Measurements from ENCODE around the gene FLOT1. TPM values are rescaled to one million over a fixed set of nuclear protein-coding genes. Genes with fewer than 3 reads are reported as not detected.

Gene FLOT1
- total and polyA plus RNA-seq, 2 donors (not counting 3 experiments of a cell fraction or from before 2014, with no cell fraction given): 141 to 154 TPM

DNA sequence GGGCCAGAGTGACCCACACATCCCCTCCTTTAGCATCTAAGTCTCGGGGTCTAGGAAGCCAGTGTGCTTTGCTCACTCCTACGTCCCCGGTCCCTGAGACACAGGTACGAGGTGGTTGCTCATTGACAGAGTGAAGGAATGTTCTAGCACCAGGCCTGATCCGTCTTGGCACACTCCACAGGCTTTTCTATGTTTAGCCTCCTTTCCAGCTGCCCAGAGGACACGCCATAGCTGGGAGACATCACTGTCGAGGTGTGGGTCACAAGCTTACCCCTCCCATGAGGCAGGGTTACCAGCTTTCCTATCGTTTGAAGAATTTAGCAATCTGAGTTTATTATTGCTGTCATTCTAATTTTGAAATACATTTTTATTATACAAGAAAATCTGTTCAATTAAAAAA is 32.2 kb upstream of the FLOT1 start:
- H4K20me1 ChIP-seq (replicated peaks; ENCODE audit: control insufficient read depth, extremely low read depth, insufficient read depth, low read length): no peaks in the 10 kb centered on the region
- no peak for TF ChIP-seq JUN (IDR thresholded peaks at IDR 0.05; ENCODE audit: borderline replicate concordance, insufficient read depth, insufficient read length, low read depth)
- no peak for TF ChIP-seq GATA2 (IDR thresholded peaks at IDR 0.05; ENCODE audit: insufficient read depth, insufficient read length, low read depth, low read length)
- TF ChIP-seq, protein P1, sequence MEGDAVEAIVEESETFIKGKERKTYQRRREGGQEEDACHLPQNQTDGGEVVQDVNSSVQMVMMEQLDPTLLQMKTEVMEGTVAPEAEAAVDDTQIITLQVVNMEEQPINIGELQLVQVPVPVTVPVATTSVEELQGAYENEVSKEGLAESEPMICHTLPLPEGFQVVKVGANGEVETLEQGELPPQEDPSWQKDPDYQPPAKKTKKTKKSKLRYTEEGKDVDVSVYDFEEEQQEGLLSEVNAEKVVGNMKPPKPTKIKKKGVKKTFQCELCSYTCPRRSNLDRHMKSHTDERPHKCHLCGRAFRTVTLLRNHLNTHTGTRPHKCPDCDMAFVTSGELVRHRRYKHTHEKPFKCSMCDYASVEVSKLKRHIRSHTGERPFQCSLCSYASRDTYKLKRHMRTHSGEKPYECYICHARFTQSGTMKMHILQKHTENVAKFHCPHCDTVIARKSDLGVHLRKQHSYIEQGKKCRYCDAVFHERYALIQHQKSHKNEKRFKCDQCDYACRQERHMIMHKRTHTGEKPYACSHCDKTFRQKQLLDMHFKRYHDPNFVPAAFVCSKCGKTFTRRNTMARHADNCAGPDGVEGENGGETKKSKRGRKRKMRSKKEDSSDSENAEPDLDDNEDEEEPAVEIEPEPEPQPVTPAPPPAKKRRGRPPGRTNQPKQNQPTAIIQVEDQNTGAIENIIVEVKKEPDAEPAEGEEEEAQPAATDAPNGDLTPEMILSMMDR (IDR thresholded peaks at IDR 0.05; ENCODE audit: extremely low read depth in 1 of 2, insufficient read depth in 1 of 2, low read depth in 1 of 2, low read length in 2 of 2): no peak
- no peak for TF ChIP-seq MAX (IDR thresholded peaks at IDR 0.05; ENCODE audit: insufficient read depth, insufficient read length)
- TF ChIP-seq FOS (IDR thresholded peaks at IDR 0.05; ENCODE audit: borderline replicate concordance, insufficient read depth, low read length): no peak
- TF ChIP-seq POLR2AphosphoS5 (IDR thresholded peaks at IDR 0.05; ENCODE audit: insufficient read depth, low read depth, low read length): no peak
- no peak for TF ChIP-seq POLR2A (IDR thresholded peaks at IDR 0.05; ENCODE audit: low read depth, low read length)
- no peak for TF ChIP-seq EZH2 (IDR thresholded peaks at IDR 0.05; ENCODE audit: borderline replicate concordance, low read depth, low read length, severe bottlenecking)
- TF ChIP-seq MYC (IDR thresholded peaks at IDR 0.05; ENCODE audit: low read depth, low read length): no peak
- H3K27me3 ChIP-seq (ENCODE audit: control insufficient read depth in 2 of 2, insufficient read depth in 2 of 2, low read length in 2 of 2): no peaks in the 10 kb centered on the region
- DNase-seq (ENCODE audit: low read depth, low spot score): no peak
- no peak overlapping the region for H3K9ac ChIP-seq (replicated peaks; ENCODE audit: extremely low read depth, insufficient read depth, low read length)
- no peak overlapping the region for H2AFZ ChIP-seq (ENCODE audit: low read depth, low read length)
- peaks cover 13% of the 10 kb centered on the region for H3K4me1 ChIP-seq (ENCODE audit: control insufficient read depth, extremely low read depth, insufficient read depth, low read length)
- no peak overlapping the region for H3K27ac ChIP-seq (ENCODE audit: insufficient read depth, low read depth, low read length)
- dilution Hi-C loops (cut with MboI; ENCODE audit: extremely low pct_ligation_motif_present, low sequenced_read_pairs): no loop called here
- no peaks in the 10 kb centered on the region for H3K9me1 ChIP-seq (replicated peaks; ENCODE audit: control insufficient read depth, extremely low read depth, insufficient read depth, low read length)
- BruUV-seq (replicated peaks): no TSS peak
- ChIA-PET CTCF (interaction anchor here (1.7 kb wide), 1 partner anchor 47 kb away, joined by 4 read pairs; no protein-coding TSS in a partner anchor), POLR2A (no interaction called here)
- H3K4me2 ChIP-seq (ENCODE audit: insufficient read depth, low read length): no peak overlapping the region
- H3K9me3 ChIP-seq (replicated peaks; ENCODE audit: control insufficient read depth, insufficient read depth, low read length): no peaks in the 10 kb centered on the region
- intact Hi-C loops (cut with micrococcal nuclease): no loop called here
- H3K79me2 ChIP-seq (ENCODE audit: control insufficient read depth, insufficient read depth, low read length): no peaks in the 10 kb centered on the region
- H3K36me3 ChIP-seq (ENCODE audit: control insufficient read depth in 2 of 2, extremely low read depth in 1 of 2, insufficient read depth in 2 of 2, low read length in 2 of 2): no peaks in the 10 kb centered on the region
- no peak for FAIRE-seq
- H3K4me3 ChIP-seq (replicated peaks in 1 of 3; ENCODE audit: insufficient read depth in 1 of 3, low read depth in 1 of 3, low read length in 3 of 3): no peak overlapping the region
